Activated T-helper 2 cell treated with anti-CD3 and anti-CD28 coated beads, Interferon-gamma antibody, Interleukin-2, Interleukin-4, amounts not matched to agents 10 μg/mL and 5 μg/mL and 100 μg/mL, durations not matched to agents 14 hours and 24 hours and 36 hours (primary cell): Measurements from ENCODE around the gene ANKRD18B. TPM values are rescaled to one million over a fixed set of nuclear protein-coding genes. Genes with fewer than 3 reads are reported as not detected.
A peak's percentile ranks its signal among the peaks of the same experiment; 100 is the strongest.
"Not testable (repeated sequence)": the region's sequence is repeated elsewhere in the genome, so short reads cannot be mapped to it uniquely, and the experiment has no call there.

Experiments
- DNase-seq: peaks from one replicate; pipeline ENCODE4 v3.0.0; 2021; ENCODE audit warnings: low spot score
- H3K27ac Mint-ChIP-seq: one replicate; pipeline ENCODE4 v1.8.0; 2021; ENCODE audit warnings: mixed read lengths
- H3K27me3 Mint-ChIP-seq: one replicate; pipeline ENCODE4 v1.8.0; 2021; ENCODE audit warnings: low read depth, mixed read lengths
- H3K36me3 Mint-ChIP-seq: one replicate; pipeline ENCODE4 v1.8.0; 2021; ENCODE audit warnings: low read depth, mixed read lengths
- H3K4me1 Mint-ChIP-seq: one replicate; pipeline ENCODE4 v1.8.0; 2021; ENCODE audit warnings: low read depth, mixed read lengths
- H3K4me3 Mint-ChIP-seq: one replicate; pipeline ENCODE4 v1.8.0; 2021; ENCODE audit warnings: low read depth, mild to moderate bottlenecking, moderate library complexity, mixed read lengths
- H3K9me3 Mint-ChIP-seq: one replicate; pipeline ENCODE4 v1.8.0; 2021; ENCODE audit warnings: mixed read lengths
- intact Hi-C: fragments of 100-400 bp; cut with micrococcal nuclease; formaldehyde crosslinking; loops from one replicate; pipeline ENCODE4 v1.15.1; 2023
- total RNA-seq: library from RNA; stranded (reverse); gene quantifications from 2 replicates; pipeline ENCODE4 v1.2.3, GENCODE V29; 2022

Gene ANKRD18B
- total RNA-seq, 1 donor from 2014 or later = 2.6 TPM

DNA sequence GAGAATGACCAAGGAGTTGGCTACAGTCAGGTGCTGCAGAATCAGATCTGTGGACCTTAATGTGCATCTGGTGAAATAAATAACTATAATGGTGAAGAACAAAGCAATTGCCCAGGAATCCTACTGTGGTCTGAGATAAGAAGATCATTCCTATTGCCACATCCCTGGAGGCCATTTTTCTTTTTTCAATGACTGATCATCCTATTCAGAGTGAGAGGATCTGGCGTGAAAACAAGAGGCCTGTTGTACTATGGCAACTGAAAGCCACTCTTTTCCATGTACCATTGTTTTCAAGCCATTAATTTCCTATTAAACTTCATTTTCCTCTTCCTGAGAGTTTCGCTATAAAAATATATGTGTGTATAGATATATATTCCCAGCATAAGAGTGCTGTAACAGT lies 11.5 kb upstream of the ANKRD18B start:
- H3K9me3 Mint-ChIP-seq, H3K27ac Mint-ChIP-seq, H3K4me3 Mint-ChIP-seq, H3K4me1 Mint-ChIP-seq, H3K27me3 Mint-ChIP-seq, H3K36me3 Mint-ChIP-seq, DNase-seq, intact Hi-C loops: not testable (repeated sequence)

DNA sequence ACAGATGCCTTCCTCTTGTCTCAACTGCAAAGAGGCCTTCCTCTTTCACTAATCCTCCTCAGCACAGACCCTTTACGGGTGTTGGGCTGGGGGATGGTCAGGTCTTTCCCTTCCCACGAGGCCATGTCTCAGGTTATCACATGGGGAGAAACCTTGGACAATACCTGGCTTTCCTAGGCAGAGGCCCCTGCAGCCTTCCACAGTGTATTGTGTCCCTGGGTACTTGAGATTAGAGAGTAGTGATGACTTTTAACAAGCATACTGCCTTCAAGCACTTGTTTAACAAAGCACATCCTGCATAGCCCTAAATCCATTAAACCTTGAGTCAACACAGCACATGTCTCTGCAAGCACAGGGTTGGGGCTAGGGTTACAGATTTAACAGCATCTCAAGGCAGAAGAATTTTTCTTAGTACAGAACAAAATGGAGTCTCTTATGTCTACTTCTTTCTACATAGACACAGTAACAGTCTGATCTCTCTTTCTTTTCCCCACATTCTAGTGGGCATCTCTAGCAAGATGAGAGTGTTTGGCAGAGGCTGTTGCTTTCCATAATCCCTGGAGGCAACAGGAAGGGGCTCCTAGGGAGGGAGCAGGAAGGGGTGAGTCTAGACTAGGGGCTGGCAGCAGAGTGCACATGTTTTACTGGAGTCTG lies 8.6 kb upstream of the ANKRD18B start:
- H3K27me3 Mint-ChIP-seq = peaks cover 13% of the 10 kb centered on the region
- H3K4me3 Mint-ChIP-seq, H3K4me1 Mint-ChIP-seq, intact Hi-C loops, DNase-seq, H3K9me3 Mint-ChIP-seq, H3K36me3 Mint-ChIP-seq, H3K27ac Mint-ChIP-seq: not testable (repeated sequence)

DNA sequence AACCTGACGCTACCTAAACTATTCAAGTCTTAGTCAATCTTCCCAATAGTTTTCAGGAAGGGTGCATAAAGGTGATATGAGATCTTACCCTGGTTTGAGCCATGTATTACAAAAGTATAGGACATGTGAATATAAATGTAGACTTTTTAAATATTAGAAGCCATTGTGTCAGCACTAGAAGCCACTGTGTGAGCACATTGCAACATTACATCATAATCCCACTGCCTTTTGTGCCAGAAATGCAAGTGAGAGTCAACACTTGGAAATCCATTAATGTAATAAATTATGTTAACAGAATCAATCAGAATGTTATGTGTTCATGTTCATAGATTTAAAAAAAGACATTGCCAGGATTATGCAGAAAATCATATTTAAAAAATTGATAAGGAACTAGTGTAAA lies 7.7 kb upstream of the ANKRD18B start:
- H3K36me3 Mint-ChIP-seq, H3K4me1 Mint-ChIP-seq, H3K9me3 Mint-ChIP-seq, intact Hi-C loops, DNase-seq, H3K4me3 Mint-ChIP-seq, H3K27ac Mint-ChIP-seq: not testable (repeated sequence)
- peaks cover 13% of the 10 kb centered on the region for H3K27me3 Mint-ChIP-seq

DNA sequence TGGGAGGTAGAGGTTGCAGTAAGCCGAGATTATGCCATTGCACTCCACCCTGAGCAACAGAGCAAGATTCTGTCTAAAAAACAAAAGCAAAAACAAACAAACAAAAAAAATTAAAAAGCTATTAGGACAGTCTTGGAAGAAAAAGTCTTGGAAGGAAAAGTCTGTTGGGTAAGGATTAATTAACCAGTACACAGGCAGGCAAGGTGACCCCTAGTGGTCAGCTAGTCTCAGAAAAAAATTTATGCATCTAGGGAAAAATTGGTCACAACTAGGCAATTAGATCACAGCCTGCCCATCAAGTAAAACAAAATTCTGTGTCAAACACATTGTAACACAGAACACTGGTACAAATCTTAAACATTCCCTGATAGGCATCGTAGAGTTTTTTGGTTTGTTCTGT lies 6.7 kb upstream of the ANKRD18B start:
- DNase-seq = no peak
- H3K27me3 Mint-ChIP-seq = peaks cover 21% of the 10 kb centered on the region
- intact Hi-C loops = no loop called here

DNA sequence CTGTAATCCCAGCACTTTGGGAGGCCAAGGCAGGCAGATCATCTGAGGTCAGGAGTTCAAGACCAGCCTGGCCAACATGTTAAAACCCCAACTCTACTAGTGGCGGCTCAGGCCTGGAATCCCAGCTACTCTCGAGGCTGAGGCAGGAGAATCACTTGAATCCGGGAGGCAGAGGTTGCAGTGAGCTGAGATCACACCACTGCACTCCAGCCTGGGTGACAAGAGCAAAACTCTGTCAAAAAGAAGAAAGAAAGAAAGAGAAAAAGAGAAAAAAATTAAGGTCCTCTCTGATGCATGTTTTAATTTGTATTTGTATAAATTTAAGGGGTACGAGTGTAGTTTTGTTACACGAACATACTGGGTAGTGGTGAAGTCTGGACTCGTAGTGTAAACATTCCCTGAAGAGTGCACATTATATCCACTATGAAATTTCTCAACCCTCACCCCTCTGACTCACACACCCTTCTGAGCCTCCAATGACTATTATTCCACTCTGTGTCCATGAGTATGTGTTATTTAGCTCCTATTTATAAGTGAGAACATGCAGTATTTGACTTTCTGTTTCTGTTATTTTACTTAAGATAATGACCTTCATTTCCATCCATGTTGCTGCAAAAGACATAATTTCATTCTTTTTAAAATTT lies 6.0 kb upstream of the ANKRD18B start:
- H3K27me3 Mint-ChIP-seq = peaks cover 28% of the 10 kb centered on the region
- H3K27ac Mint-ChIP-seq, H3K9me3 Mint-ChIP-seq, H3K4me1 Mint-ChIP-seq, DNase-seq, H3K4me3 Mint-ChIP-seq, intact Hi-C loops, H3K36me3 Mint-ChIP-seq: not testable (repeated sequence)

More for the DNA sequence above, 6.7 kb upstream of the ANKRD18B start:
- Mint-ChIP-seq H3K9me3 (no peaks in the 10 kb centered on the region), H3K4me3 (no peak overlapping the region), H3K36me3 (no peaks in the 10 kb centered on the region), H3K4me1 (no peaks in the 10 kb centered on the region), H3K27ac (no peak overlapping the region)

DNA sequence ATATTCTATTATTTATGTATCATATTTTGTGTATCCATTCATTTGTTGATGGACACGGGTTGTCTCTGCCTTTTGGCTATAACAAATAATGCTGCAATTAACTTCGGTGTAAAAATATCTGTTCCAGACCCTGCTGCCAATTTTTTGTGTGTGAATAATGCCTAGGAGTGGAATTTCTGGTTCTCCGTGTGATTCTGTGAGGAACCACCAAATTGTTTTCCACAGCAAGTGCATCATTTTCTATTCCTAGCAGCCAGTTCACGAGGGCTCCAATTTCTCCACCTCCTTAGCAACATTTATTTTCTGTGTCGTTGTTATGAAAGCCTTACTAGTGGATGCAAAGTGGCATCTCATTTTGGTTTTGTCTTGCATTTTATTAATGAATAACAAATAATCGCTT lies 2.2 kb upstream of the ANKRD18B start:
- DNase-seq, H3K9me3 Mint-ChIP-seq, H3K27ac Mint-ChIP-seq, H3K36me3 Mint-ChIP-seq, H3K4me1 Mint-ChIP-seq, intact Hi-C loops, H3K4me3 Mint-ChIP-seq: not testable (repeated sequence)
- H3K27me3 Mint-ChIP-seq = peaks cover 43% of the 10 kb centered on the region

DNA sequence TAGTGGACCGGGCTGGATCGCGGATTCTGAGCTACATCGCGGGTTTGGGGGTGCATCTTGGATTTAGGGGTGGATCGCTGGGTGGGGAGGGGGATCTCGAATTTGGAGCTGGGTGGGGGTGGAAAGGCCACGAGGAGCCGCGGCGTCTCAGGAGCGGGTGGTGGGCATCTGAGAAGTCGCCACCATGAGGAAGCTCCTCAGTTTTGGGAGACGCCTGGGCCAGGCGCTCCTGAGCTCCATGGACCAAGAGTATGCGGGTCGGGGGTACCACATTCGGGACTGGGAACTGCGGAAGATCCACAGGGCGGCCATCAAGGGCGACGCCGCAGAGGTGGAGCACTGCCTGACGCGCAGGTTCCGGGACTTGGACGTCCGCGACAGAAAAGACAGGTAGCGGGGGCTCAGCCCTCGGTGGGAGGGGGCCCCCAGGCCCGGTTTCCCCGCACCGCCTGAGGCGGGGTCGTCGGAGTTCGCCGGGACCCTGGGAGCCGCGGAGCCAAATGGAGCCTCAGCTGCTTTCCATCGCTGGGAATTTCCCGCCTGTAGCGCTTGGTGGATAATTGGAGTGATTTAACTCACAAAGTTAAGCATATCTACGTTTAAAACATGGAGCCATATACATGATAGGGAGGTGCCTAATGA lies 376 bp downstream of the ANKRD18B start:
- DNase-seq = no peak
- intact Hi-C loops = no loop called here
- Mint-ChIP-seq H3K36me3 (no peaks in the 10 kb centered on the region), H3K27me3 (peaks cover 57% of the 10 kb centered on the region), H3K4me3 (peak overlapping the region; percentile 82), H3K4me1 (no peaks in the 10 kb centered on the region), H3K9me3 (no peaks in the 10 kb centered on the region), H3K27ac (peak overlapping the region; percentile 71)

DNA sequence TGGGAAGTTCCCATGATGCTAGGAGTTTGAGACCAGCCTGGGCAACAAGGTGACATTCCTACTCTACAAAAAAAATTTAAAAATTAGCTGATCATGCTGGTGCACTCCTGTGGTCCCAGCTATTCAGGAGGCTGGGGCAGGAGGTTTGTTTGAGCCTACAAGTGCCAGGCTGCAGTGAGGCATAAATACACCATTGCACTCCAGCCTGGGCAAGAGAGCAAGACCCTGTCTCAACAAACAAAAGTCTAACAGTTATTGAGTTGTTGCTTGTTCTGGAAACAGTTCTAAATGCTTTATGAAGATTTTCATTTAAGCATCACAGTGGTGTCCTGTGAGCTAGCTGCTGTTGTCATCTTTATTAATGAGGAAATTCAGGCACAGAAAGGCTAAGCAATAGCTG lies 4.0 kb downstream of the ANKRD18B start:
- H3K9me3 Mint-ChIP-seq, H3K4me1 Mint-ChIP-seq, H3K36me3 Mint-ChIP-seq, H3K27ac Mint-ChIP-seq, intact Hi-C loops, H3K4me3 Mint-ChIP-seq, DNase-seq: not testable (repeated sequence)
- peaks cover 50% of the 10 kb centered on the region for H3K27me3 Mint-ChIP-seq

DNA sequence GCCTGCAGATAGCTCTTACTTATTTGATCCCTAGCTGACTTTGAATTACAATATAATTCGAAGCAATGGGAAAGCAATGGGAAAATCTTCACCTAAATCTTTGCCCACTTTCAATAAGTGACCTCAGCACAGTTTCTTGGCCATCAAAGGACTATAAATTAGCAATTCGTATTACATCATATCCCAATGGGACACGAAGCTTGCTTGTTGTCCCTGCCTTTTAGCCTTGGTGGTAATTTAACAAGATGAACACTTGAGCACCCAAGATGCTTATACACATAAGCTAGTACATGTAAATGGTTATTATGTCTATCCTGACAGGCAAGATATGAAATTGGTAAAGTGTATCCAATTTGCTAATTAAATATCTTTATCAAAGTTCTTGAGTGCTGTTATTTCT lies 9.9 kb downstream of the ANKRD18B start:
- H3K9me3 Mint-ChIP-seq, DNase-seq, H3K4me3 Mint-ChIP-seq, intact Hi-C loops, H3K27ac Mint-ChIP-seq, H3K36me3 Mint-ChIP-seq, H3K4me1 Mint-ChIP-seq: not testable (repeated sequence)
- H3K27me3 Mint-ChIP-seq = peaks cover 12% of the 10 kb centered on the region

DNA sequence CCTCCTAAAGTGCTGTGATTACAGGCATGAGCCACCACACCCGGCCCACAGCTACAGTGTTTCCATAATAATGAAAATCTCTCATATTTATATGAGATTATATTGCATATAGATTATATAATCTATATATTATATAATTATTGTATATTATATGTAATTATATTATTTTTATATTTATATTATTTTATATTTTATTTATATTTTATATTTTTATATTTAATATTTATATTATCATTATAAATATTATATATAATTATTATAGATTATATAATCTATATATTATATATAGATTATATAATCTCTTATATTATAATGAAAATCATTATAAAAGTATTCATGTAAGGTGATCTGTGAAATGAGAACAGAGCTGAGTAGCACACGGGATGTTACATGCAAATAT lies 11.5 kb downstream of the ANKRD18B start:
- DNase-seq = no peak
- H3K9me3 Mint-ChIP-seq = no peaks in the 10 kb centered on the region
- intact Hi-C loops = no loop called here
- no peak overlapping the region for H3K27ac Mint-ChIP-seq
- no peaks in the 10 kb centered on the region for H3K4me1 Mint-ChIP-seq
- H3K36me3 Mint-ChIP-seq = no peaks in the 10 kb centered on the region
- no peak overlapping the region for H3K4me3 Mint-ChIP-seq
- peaks cover 5% of the 10 kb centered on the region for H3K27me3 Mint-ChIP-seq

DNA sequence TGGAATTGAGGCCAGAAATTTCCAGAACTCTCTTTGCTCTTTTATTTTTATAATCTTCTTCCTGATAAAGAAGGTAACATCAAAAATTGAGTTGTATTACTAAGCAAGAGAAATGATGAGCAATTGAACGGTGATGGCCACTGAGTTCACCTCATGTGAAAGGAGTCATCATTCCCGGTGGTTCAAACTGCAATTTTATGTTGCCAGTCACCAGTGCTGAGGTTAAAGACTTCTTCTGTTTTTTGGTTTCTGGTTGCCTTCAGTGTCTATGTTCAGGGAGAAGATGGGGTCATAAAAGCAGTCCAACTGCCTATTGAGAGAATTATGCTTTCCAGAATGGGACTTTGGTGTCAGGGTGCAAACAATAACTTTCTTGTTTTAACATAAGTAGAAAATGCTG lies 19.4 kb downstream of the ANKRD18B start:
- not testable (repeated sequence) for DNase-seq
- peaks cover 30% of the 10 kb centered on the region for H3K27me3 Mint-ChIP-seq

DNA sequence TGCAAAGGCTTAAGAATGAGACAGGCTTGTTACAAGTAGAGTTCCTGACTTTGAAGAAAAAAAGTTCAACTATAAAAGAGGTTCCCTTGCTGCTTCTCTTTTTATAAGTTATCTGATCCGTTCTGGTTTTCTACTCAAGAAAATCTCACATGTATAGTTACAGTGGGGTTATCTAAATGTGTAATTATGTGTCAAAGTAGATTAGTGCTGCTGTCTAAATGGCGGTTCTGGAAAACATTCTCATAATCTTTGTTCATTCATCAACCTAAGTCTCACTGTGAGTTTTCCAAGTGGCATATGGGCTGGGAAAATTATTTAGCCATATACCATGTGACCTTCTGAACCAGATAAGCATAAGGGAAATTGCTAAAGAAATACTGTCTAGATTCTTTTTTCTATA lies 21.7 kb downstream of the ANKRD18B start:
- H3K36me3 Mint-ChIP-seq, H3K9me3 Mint-ChIP-seq, H3K27ac Mint-ChIP-seq, H3K4me3 Mint-ChIP-seq, H3K4me1 Mint-ChIP-seq, intact Hi-C loops, DNase-seq: not testable (repeated sequence)
- peaks cover 34% of the 10 kb centered on the region for H3K27me3 Mint-ChIP-seq

More for the DNA sequence above, 19.4 kb downstream of the ANKRD18B start:
- H3K4me1 Mint-ChIP-seq, intact Hi-C loops, H3K9me3 Mint-ChIP-seq, H3K27ac Mint-ChIP-seq, H3K36me3 Mint-ChIP-seq, H3K4me3 Mint-ChIP-seq: not testable (repeated sequence)

DNA sequence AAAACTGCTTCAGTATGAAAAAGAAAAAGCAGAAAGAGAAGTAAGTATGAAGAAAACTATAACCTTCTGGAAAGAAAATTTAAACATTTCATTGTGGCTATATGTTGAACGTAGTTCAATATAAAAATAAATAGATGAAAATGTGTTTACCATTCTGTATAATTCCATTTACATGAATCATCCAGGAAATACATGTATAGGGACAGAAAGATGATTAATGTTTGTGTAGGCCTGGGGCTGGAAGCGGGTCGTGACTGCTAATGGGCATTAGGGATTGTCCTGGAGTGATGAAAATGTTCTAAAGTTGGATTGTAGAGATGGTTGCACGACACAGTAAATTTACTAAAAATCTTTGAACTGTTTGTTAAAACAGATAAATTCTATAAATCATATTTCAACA lies 24.8 kb downstream of the ANKRD18B start:
- H3K9me3 Mint-ChIP-seq, H3K27ac Mint-ChIP-seq, H3K4me3 Mint-ChIP-seq, H3K36me3 Mint-ChIP-seq, intact Hi-C loops, H3K4me1 Mint-ChIP-seq, DNase-seq: not testable (repeated sequence)
- peaks cover 28% of the 10 kb centered on the region for H3K27me3 Mint-ChIP-seq
